ENCODE results near the gene ASS1. TPM values are rescaled to one million over a fixed set of nuclear protein-coding genes. Genes with fewer than 3 reads are reported as not detected.

Gene ASS1
- total RNA-seq, 6 experiments from 2014 or later, result 437 to 1,278 (median 1,014) TPM

DNA sequence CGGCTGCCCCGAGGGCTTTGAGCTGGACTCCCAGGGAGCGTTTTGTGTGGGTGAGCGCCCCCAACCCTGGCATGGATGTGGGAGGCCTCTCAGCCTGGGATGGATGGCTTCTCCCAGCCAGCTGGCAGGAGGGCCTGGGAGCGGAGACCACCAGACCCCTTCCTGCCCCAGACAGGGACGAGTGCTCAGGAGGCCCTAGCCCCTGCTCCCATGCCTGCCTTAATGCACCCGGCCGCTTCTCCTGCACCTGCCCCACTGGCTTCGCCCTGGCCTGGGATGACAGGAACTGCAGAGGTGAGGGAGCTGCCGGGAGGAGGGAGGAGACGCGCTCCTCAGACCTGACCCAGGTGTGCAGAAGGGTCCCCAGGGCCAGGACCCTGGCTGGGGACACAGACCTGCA, 17.4 kb upstream of the ASS1 start:
- no peak for DNase-seq
- intact Hi-C loops (cut with DNase I), result loop anchor here in 1 of 2 donors (10.0 kb wide), 1 partner anchor 83 kb away; no protein-coding TSS in a partner anchor

DNA sequence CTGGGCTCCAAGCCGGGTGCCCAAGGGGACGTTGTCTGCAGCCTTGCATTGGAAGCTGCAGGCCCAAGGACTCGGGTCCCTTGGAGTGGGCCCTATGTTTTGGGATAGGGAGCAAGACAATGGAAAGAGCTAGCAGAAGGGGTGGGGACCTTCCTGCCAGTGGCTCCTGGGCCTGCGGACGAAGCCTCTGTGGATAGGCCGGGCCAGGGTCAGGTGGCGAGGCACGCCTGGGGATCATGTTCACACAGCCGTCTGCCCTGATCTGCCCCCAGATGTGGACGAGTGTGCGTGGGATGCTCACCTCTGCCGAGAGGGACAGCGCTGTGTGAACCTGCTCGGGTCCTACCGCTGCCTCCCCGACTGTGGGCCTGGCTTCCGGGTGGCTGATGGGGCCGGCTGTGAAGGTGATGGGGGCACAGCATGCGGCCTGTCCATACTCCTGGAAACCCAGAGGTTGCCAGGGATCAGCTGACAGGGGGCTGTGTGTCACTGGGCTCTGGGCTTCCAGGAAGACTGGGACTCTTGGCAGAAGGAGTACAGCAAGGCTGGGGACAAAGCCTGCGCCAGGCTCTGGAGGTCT, 16.6 kb upstream of the ASS1 start:
- peaks cover 0 to 13% (median 0%) of the 10 kb centered on the region in 4 donors for H3K4me1 ChIP-seq
- H3K4me3 ChIP-seq, result no peak overlapping the region
- 60% methylated on average over 1 of the region's 20 CpGs for WGBS (ENCODE audit: insufficient coverage, low coverage, low lambda C conversion rate, missing lambda C conversion rate)
- DNase-seq (no peak), ATAC-seq (no peak)
- no peaks in the 10 kb centered on the region for H3K27me3 ChIP-seq
- no peak overlapping the region for H3K27ac ChIP-seq
- no peaks in the 10 kb centered on the region for H3K36me3 ChIP-seq
- TF ChIP-seq, protein P1, sequence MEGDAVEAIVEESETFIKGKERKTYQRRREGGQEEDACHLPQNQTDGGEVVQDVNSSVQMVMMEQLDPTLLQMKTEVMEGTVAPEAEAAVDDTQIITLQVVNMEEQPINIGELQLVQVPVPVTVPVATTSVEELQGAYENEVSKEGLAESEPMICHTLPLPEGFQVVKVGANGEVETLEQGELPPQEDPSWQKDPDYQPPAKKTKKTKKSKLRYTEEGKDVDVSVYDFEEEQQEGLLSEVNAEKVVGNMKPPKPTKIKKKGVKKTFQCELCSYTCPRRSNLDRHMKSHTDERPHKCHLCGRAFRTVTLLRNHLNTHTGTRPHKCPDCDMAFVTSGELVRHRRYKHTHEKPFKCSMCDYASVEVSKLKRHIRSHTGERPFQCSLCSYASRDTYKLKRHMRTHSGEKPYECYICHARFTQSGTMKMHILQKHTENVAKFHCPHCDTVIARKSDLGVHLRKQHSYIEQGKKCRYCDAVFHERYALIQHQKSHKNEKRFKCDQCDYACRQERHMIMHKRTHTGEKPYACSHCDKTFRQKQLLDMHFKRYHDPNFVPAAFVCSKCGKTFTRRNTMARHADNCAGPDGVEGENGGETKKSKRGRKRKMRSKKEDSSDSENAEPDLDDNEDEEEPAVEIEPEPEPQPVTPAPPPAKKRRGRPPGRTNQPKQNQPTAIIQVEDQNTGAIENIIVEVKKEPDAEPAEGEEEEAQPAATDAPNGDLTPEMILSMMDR (IDR thresholded peaks at IDR 0.05), result no peak
- TF ChIP-seq POLR2A (IDR thresholded peaks at IDR 0.05), result no peak
- intact Hi-C loops (cut with DNase I), result loop anchor here in 1 of 2 donors (10.0 kb wide), 1 partner anchor 83 kb away; no protein-coding TSS in a partner anchor
- H3K9me3 ChIP-seq, result no peaks in the 10 kb centered on the region

More for the DNA sequence above, 17.4 kb upstream of the ASS1 start:
- WGBS (ENCODE audit: insufficient coverage, low coverage, low lambda C conversion rate, missing lambda C conversion rate), result no CpG with 5 or more reads among the region's 12 CpGs
- Histone ChIP-seq H3K4me3 (no peak overlapping the region), H3K27ac (no peak overlapping the region), H3K27me3 (no peaks in the 10 kb centered on the region), H3K4me1 (peaks cover 0 to 9% (median 0%) of the 10 kb centered on the region in 4 donors), H3K36me3 (no peaks in the 10 kb centered on the region), H3K9me3 (no peaks in the 10 kb centered on the region)
- ATAC-seq, result no peak
- TF ChIP-seq POLR2A (IDR thresholded peaks at IDR 0.05), result no peak

DNA sequence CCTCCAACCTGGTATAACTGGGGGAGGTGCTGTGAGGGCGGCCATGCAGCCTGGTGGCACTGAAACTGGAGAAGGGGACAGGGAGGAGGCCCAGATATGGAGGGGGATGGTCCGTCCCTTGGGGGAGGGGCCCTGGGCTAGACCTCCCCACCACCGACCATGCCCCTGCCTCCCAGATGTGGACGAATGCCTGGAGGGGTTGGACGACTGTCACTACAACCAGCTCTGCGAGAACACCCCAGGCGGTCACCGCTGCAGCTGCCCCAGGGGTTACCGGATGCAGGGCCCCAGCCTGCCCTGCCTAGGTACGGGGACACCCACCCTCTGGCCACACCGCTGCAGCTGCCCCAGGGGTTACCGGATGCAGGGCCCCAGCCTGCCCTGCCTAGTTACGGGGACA, 15.4 kb upstream of the ASS1 start:
- intact Hi-C loops (cut with DNase I), result loop anchor here in 1 of 2 donors (10.0 kb wide), 1 partner anchor 85 kb away; no protein-coding TSS in a partner anchor
- no peaks in the 10 kb centered on the region for H3K27me3 ChIP-seq
- H3K4me1 ChIP-seq, result peaks cover 0 to 20% (median 0%) of the 10 kb centered on the region in 4 donors
- no peak for DNase-seq
- no CpG with 5 or more reads among the region's 13 CpGs for WGBS (ENCODE audit: insufficient coverage, low coverage, low lambda C conversion rate, missing lambda C conversion rate)
- H3K27ac ChIP-seq, result no peak overlapping the region
- H3K4me3 ChIP-seq, result no peak overlapping the region
- ATAC-seq, result no peak
- H3K9me3 ChIP-seq, result no peaks in the 10 kb centered on the region
- TF ChIP-seq, protein P1 (IDR thresholded peaks at IDR 0.05), result no peak
- no peak for TF ChIP-seq POLR2A (IDR thresholded peaks at IDR 0.05)
- H3K36me3 ChIP-seq, result no peaks in the 10 kb centered on the region

DNA sequence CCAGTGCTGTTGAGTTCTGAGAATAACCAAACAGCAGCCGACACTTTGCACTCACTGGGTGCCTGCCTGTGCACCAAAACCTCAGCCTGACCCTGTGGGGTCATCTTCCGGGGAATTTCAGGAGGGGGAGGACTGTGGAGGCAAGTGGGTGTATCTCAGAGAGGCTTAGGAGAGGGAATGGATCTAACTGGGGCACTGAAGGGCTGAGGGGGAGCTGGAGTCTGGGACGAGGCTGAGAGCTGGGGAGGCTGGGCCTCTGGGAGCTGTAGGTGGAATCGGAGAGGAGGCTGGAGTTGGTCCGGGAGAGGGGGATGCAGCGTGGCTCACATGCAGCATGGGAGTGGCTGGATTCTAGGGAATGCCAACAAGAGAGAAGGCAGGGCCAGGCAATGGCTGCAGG, 14.9 kb upstream of the ASS1 start:
- no peaks in the 10 kb centered on the region for H3K36me3 ChIP-seq
- ATAC-seq (no peak), DNase-seq (no peak)
- no peak overlapping the region for H3K4me3 ChIP-seq
- TF ChIP-seq, protein P1 (IDR thresholded peaks at IDR 0.05), result no peak
- no peak for TF ChIP-seq POLR2A (IDR thresholded peaks at IDR 0.05)
- no peaks in the 10 kb centered on the region for H3K27me3 ChIP-seq
- H3K27ac ChIP-seq, result no peak overlapping the region
- H3K9me3 ChIP-seq, result no peaks in the 10 kb centered on the region
- 78% methylated on average over 4 of the region's 6 CpGs for WGBS (ENCODE audit: insufficient coverage, low coverage, low lambda C conversion rate, missing lambda C conversion rate)
- intact Hi-C loops (cut with DNase I), result loop anchor here in 1 of 2 donors (10.0 kb wide), 1 partner anchor 85 kb away; no protein-coding TSS in a partner anchor
- peaks cover 0 to 20% (median 0%) of the 10 kb centered on the region in 4 donors for H3K4me1 ChIP-seq

DNA sequence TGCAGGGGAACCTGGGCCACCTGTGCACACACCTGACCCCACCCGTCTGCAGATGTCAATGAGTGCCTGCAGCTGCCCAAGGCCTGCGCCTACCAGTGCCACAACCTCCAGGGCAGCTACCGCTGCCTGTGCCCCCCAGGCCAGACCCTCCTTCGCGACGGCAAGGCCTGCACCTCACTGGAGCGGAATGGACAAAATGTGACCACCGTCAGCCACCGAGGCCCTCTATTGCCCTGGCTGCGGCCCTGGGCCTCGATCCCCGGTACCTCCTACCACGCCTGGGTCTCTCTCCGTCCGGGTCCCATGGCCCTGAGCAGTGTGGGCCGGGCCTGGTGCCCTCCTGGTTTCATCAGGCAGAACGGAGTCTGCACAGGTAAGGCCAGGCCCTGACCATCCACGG, 14.5 kb upstream of the ASS1 start:
- no peak for DNase-seq
- Histone ChIP-seq H3K27me3 (no peaks in the 10 kb centered on the region), H3K9me3 (no peaks in the 10 kb centered on the region), H3K36me3 (no peaks in the 10 kb centered on the region), H3K4me3 (no peak overlapping the region), H3K27ac (no peak overlapping the region), H3K4me1 (peaks cover 0 to 20% (median 0%) of the 10 kb centered on the region in 4 donors)
- no peak for ATAC-seq
- intact Hi-C loops (cut with DNase I), result no loop called here
- TF ChIP-seq, protein P1 (IDR thresholded peaks at IDR 0.05), result no peak
- no peak for TF ChIP-seq POLR2A (IDR thresholded peaks at IDR 0.05)
- 100% methylated on average over 1 of the region's 18 CpGs for WGBS (ENCODE audit: insufficient coverage, low coverage, low lambda C conversion rate, missing lambda C conversion rate)
